ENCODE data around the gene SPDYE4.

SPDYE4 gene

DNA sequence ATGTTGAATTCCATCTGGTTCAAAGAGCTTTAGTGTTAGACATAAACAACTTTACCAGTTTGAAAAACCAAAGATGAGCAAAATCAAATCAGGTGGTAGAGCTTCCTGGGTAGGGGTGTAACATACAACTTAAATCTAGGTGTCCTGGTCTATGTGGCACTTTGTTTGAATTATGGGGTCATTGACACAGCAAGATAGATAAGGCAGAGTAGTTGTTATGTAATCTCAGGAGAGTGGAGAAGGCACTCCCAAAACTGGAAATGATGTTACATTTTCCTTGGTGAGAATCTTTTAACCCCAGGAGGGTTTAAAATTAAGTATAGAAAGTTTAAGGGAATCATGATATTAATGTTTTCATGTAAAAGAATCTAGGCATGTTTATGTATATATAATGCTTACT lies 45.6 kb downstream of the SPDYE4 start:
- DNase-seq (ENCODE audit: low read depth): no peak

DNA sequence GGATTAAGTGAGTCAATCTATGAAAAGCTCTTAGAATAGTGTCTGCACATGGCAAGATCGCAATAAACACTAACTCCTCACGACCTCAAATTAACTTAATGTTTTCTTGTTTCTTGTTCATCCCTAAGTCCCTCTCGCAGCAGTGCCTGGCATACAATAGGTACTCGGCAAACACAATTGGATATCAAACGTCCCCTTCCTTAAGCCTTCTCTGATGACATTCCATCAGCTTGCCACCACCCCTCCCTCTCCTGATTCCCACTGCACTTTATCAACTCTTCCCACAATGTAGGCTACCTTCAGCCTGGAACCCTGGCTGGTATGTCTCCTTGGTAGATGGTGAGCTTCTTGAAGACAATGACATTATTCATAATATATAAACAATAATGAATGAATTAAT lies 47.1 kb downstream of the SPDYE4 start:
- DNase-seq (ENCODE audit: low read depth): no peak

DNA sequence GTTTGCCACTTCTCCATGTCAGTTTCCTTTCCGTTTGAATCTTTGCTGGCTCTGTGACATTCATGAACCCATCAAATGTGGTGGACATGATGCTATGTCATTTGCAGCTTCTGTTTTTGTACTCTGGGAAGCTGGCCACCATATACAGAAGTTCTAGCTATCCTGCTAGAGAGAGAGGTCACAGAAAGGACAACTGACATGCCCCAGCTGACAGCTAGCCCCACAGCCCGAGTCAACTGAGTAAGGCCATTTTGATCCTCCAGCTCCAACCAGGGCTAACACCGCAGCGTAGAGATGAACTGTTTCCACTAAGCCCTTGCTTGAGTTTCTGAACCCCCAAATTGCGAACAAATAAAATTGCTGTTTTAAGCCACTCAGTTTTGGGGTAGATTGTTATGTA lies 47.5 kb downstream of the SPDYE4 start:
- no peak for DNase-seq (ENCODE audit: low read depth)

DNA sequence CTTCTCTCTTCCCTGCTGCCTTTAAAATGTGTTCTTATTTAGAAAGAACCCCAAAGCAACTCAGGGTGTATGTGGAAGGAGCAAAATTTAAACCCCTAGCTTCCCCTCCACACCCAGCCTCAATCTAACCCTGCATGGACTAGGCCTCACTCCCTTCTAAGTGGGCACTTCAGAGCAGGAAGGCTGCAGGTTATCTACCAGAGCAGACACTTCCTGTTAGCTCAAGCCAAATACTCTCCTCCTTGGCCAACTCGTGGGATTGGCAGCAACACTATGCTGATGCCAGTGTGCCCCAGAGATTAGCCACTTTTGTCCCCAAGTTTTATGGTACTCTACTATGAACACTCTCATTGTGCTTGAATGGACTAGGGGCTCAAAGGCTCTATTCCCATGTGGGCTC lies 49.3 kb downstream of the SPDYE4 start:
- DNase-seq (ENCODE audit: low read depth): no peak

DNA sequence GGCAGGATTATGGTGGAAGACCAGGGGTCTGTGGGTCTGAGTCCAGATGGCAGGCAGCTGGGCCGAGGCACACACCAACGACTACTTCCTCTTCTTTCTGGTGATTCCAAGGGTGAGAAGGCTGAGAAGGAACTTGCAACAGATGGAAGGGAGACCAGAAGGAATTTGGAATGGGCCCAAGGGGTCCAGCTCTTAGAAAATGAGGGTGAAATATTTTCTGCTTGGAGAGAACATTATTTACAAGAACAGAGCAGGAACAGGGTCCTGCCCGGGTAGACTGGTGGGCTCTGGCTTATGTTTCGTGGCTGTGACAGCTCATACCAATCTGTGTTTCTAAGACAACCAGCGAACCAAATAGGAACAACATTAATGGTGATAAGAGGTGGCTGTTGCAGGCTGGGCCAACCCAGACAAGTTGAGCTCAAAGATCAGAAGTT lies 50.3 kb downstream of the SPDYE4 start:
- peak; percentile 67 for DNase-seq (ENCODE audit: low read depth)

DNA sequence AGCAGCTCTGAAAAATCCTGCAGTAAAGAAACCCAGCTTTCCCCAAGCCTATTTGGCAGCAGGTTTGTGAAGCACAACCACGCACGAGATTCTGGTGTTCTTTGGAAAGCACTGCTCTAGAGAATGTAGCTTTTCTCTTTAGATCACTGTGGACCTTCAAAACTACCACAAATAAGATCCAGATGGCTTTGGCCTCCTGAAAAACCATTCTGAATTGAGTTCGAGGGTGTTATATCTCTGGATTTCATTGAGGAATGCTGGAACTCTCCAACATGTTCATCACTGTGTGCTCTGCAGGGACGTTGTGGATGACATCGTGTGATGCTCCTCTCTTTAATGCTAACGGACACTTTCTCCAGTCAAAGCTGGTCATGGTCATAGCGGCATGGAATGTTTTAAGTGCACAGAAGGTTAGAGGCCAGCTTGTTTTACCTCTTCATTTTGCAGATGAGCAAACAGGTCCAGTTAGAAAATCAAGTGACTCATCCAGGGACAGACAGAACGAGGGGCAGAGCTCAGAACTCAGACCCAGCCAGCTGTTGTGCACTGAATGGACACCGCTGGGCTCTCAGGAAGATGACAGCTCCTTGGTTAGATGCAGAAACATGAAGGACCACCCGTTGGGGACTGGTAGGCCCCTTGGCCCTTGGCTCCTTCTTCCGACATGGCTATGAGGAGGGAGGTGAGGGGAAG lies 50.9 kb downstream of the SPDYE4 start:
- no peak for DNase-seq (ENCODE audit: low read depth)

DNA sequence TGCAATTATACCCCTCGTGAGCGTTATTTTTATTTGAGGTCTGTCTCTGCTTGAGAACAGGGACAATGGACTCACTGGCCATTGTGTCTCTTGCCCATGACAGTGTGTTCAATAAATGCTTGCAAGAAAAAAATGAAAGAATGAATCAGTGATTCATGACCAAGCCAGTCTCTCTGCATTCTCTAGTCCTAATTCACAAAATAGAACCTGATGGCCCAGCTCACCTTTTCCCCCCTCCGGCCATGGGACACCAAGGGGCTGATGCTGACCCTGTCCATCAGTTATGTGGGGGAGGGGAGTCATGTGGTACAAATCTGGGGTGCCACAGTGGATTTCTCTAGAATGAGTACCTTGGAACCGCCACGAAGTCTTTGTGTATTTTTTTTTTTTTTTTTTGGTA lies 51.9 kb downstream of the SPDYE4 start:
- no peak for DNase-seq (ENCODE audit: low read depth)

DNA sequence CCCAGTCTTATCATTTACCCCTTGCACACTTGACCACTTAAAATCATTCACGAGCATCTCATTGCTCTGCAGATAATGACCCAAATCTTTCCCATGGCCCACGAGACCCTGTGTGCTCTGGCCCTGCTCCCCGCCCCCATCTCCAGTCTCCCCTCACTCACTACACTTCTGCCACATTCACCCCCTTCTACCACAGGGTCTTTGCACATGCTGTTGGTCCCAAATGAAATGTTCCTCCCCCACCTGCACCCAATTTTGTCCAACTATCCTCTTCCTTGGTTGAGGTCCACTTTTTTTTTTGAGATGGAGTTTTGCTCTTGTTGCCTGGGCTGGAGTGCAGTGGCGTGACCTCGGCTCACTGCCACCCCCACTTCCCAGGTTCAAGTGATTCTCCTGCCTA lies 52.9 kb downstream of the SPDYE4 start:
- DNase-seq (ENCODE audit: low read depth): no peak

DNA sequence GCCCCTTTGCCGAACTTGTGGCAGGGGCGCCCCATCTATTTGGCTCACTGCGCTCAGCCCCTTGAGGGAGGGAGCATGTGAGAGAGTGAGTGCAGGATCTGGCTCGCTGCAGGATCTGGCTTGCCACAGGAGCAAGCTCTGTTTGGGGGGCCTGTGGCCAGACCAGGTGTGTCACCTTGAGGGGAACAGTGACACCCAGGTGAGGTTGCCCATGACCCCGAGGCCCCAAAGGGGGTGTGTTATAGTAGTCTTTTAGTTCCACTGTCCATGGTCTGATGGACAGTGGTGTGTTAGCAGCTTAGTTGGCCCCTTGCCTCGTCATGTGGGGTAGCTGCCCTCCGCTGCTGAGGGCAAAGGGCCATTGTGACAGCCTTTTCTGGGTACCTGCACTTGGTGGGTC lies 55.3 kb downstream of the SPDYE4 start:
- no peak for DNase-seq (ENCODE audit: low read depth)

DNA sequence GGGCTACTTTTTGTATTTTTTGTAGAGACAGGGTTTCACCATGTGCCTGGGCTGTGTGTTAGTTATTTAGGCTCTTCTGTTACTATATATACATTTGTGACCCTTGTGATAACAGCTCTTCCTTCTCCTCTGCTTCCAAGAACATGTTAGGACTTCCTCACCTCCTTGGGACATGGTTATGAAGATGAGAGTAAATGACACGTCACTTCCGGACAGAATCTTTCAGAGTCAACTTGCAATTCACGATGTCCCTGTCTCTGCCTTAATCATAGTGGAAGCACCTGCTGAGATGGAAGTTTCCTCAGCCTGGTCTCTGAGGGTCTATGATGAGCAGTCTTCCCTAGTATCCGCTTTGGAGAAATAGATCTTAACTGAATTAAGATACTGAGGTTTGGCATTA lies 56.6 kb downstream of the SPDYE4 start:
- DNase-seq (ENCODE audit: low read depth): no peak

DNA sequence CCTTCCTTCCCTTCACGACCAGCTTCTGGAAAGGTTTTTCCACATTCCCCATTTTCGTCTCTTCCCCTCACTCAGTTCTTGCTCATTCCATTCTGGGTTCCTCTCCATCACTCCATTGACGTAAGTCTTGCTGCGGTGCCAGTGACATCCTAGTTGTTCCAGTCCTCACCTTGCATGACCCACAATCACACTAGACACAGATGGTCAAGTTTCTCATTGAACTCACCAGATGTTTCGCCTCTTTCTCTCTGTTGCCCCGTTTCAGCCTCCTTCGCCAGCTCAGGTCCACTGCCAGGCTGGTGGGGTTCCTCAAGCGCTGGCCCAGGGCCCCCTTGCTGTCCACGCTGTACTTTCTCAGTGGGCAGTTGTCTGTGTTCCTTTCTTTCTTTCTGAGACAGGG lies 57.1 kb downstream of the SPDYE4 start:
- DNase-seq (ENCODE audit: low read depth): no peak
